Astrocyte of the cerebellum (primary cell): Measurements from ENCODE around the gene PXN.
A peak's percentile ranks its signal among the peaks of the same experiment; 100 is the strongest.

Experiments
- DNase-seq: peaks from one replicate; pipeline ENCODE4 v3.0.0-alpha.2; 2011; ENCODE audit warnings: low read depth
- H3K4me3 ChIP-seq: 2 replicates; pipeline ENCODE4 v1.5.1; 2011; ENCODE audit warnings: mild to moderate bottlenecking, low read depth, low read length, moderate library complexity
- in situ Hi-C: cut with HindIII; loops from 2 replicates; pipeline ENCODE4 v1.10.0; 2017; ENCODE audit warnings: low sequenced_read_pairs
- TF ChIP-seq, protein P1 (sequence below): IDR thresholded peaks from 2 replicates; pipeline ENCODE4 v1.5.1; 2012; ENCODE audit warnings: low read length, low read depth, moderate library complexity, mild to moderate bottlenecking; ENCODE audit errors: missing control alignments

PXN gene

DNA sequence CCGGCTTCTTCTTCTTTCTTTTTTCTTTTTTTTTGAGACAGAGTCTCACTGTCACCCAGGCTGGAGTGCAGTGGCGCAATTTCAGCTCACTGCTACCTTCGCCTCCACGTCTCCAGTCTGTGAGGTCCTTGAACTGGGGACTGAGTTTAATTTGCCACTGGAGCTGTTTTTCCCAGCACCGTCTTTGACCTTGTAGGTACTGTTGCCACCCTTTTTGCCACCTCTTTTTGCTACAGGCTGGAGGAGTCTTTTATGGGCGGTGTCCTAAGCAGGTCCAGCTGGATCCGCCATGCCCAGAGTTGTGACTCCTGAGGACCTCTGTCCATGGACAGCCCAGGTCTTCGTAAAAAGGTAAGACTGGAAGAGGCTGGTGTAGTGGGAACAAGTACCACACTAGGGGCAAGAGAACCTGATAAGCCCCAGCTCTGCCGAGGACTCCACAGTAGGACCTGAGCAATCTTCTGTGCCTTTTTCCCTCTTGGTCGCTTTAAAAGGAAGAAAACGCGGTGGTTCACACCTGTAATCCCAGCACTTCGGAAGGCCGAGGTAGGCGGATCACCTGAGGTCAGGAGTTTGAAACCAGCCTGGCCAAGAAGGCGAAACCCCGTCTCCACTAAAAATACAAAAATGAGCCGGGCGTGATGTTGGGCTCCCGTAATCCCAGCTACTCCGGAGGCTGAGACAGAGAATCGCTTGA, 25.2 kb upstream of the PXN start:
- in situ Hi-C loops: no loop called here
- peak overlapping the region; percentile 18 for H3K4me3 ChIP-seq
- DNase-seq: no peak
- TF ChIP-seq, protein P1, sequence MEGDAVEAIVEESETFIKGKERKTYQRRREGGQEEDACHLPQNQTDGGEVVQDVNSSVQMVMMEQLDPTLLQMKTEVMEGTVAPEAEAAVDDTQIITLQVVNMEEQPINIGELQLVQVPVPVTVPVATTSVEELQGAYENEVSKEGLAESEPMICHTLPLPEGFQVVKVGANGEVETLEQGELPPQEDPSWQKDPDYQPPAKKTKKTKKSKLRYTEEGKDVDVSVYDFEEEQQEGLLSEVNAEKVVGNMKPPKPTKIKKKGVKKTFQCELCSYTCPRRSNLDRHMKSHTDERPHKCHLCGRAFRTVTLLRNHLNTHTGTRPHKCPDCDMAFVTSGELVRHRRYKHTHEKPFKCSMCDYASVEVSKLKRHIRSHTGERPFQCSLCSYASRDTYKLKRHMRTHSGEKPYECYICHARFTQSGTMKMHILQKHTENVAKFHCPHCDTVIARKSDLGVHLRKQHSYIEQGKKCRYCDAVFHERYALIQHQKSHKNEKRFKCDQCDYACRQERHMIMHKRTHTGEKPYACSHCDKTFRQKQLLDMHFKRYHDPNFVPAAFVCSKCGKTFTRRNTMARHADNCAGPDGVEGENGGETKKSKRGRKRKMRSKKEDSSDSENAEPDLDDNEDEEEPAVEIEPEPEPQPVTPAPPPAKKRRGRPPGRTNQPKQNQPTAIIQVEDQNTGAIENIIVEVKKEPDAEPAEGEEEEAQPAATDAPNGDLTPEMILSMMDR: no peak

DNA sequence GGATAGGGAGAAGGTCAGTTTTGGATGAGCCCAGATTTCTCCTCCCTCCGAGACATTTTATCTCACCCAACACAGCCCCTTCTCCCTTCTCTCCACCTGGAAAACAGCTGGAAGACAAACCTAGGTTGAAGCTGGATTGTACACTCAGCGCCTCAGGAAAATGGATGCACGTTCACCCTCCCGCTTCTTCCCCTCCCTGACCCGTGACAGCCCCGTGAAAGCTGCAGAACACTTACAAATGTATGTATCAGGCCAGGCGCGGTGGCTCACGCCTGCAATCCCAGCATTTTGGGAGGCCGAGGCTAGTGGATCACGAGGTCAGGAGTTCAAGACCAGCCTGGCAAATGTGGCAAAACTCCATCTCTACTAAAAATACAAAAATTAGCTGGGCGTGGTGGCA, 22.0 kb upstream of the PXN start:
- DNase-seq: no peak
- TF ChIP-seq, protein P1: no peak
- in situ Hi-C loops: no loop called here
- no peak overlapping the region for H3K4me3 ChIP-seq

DNA sequence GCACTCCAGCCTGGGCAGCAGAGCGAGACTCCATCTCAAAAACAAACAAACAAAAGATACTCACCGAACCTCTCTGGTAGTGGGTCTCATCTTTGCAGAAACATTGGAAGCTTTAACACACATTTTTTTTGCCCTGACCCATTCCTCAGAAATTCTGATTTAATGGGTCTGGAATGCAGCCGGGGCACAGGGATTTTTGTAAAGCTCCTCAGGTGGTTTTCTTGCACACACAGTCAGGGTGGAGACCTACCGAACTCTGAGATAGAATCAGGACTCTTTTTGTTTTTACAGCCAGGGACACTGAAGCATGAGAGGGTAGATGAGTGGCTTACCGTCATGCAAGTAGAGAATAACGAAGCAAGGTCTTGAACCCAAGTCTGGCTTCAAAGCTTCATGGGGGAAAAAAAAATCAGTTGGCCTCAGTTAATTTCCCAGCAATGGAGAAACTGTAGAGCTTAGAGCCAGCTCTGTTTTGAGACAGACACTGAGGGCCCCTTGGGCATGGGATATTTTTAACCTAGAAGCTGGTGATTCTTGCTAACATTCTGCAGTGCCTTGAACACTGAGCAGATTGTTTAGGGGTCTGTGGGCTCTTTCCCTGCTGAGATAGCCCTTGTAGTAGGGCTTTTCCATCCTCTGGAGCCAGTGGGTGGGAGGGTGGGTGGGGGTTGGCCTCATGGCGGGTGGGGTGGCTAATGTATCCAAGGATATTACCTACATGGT, 21.4 kb upstream of the PXN start:
- in situ Hi-C loops: no loop called here
- TF ChIP-seq, protein P1: no peak
- DNase-seq: no peak
- H3K4me3 ChIP-seq: no peak overlapping the region

DNA sequence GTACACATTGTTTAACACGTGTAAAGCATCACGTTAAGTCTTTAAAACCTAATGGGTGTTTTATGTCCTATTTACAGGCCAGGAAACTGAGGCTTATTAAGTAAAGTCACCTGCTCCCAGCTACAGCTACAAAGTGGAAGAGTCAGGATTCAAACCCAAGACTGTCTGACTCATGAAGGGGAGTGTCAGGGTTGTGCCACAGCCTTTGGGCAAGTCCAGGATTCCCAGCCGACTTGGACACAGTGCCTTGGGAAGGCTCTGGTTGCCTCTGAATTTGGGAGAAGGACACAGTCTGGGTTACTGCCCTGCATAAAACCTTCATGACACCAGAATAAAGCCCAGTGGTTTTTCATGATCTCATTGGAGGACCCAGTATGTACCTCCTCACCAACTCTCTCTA, 18.9 kb upstream of the PXN start:
- TF ChIP-seq, protein P1: no peak
- in situ Hi-C loops: no loop called here
- no peak for DNase-seq
- H3K4me3 ChIP-seq: no peak overlapping the region

DNA sequence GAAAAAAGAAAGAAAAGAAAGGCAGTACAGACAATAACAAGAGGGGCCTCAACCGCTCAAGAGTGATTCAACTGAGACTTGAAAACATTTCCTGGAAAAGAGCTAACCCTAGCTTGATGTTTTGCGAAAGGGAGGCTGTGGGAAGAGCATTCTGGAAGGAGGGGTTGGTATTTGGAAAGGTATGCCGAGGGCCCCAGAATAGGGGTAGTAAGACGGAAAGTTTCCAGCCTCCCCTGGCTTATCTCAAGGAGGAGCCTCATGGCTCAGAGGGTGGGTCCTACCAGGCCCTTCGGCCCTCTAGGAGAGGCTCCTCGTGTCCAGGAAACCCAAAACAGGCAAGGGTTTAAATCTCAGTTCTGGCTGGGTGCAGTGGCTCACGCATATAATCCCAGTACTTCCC, 17.8 kb upstream of the PXN start:
- in situ Hi-C loops: no loop called here
- TF ChIP-seq, protein P1: no peak
- H3K4me3 ChIP-seq: no peak overlapping the region
- no peak for DNase-seq

DNA sequence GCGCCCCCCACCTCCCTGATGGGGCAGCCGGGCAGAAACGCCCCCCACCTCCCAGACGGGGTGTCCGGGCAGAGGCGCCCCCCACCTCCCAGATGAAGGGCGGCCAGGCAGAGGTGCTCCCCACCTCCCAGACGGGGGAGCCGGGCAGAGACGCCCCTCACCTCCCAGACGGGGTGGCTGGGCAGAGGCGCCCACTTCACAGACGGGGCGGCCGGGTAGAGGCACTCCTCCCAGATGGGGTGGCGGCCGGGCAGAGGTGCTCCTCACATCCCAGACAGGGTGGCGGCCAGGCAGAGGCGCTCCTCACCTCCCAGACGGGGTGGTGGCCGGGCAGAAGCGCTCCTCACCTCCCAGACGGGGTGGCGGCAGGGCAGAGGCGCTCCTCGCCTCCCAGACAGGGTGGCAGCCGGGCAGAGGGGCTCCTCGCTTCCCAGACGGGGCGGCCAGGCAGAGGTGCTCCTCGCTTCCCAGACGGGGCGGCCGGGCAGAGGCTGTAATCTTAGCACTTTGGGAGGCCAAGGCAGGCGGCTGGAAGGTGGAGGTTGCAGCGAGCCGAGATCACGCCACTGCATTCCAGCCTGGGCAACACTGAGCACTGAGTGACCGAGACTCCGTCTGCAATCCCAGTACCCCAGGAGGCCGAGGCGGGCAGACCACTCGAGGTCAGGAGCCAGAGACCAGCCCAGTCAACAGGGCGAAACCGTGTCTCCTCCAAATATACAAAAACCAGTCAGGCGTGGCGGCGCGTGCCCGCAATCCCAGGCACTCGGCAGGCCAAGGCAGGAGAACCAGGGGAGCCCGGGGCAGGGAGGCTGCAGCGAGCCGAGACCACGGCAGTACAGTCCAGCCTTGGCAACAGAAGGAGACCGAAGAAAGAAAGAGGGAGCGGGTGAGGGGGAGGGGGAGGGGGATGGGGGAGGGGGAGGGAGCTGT, 12.9 kb upstream of the PXN start:
- in situ Hi-C loops: no loop called here
- TF ChIP-seq, protein P1: no peak
- DNase-seq: no peak
- no peak overlapping the region for H3K4me3 ChIP-seq
